Thyroid gland (tissue), 4 donors: ENCODE measurements around the gene SOX10. TPM values are rescaled to one million over a fixed set of nuclear protein-coding genes. Genes with fewer than 3 reads are reported as not detected.

ENCODE experiments used
- DNase-seq, 2 donors: peaks; one replicate each; pipeline ENCODE4 v3.0.0-alpha.2; 2019
- H3K27ac ChIP-seq, 3 donors: fragments of 200-600 bp; sonication (generic); 1 replicate in 2 of 3; 2 replicates in 1 of 3; pipeline ENCODE4 v1.5.1; 2016 to 2019; ENCODE audit warnings: mild to moderate bottlenecking in 1 of 3, moderate library complexity in 1 of 3
- H3K27me3 ChIP-seq: fragments of 200-600 bp; sonication (generic); one replicate; pipeline ENCODE4 v1.5.1; 2019
- H3K36me3 ChIP-seq, 2 donors: fragments of 200-600 bp; sonication (generic); one replicate each; pipeline ENCODE4 v1.5.1; 2016 to 2019
- H3K4me1 ChIP-seq, 2 donors: fragments of 200-600 bp; sonication (generic); one replicate each; pipeline ENCODE4 v1.5.1; 2017 to 2019
- H3K4me3 ChIP-seq, 3 donors: fragments of 200-600 bp; sonication (generic); replicated peaks in 1 of 3; 1 replicate in 2 of 3; 2 replicates in 1 of 3; pipeline ENCODE4 v1.5.1; 2016; ENCODE audit warnings: mild to moderate bottlenecking in 1 of 3
- H3K9me3 ChIP-seq: fragments of 200-600 bp; sonication (generic); one replicate; pipeline ENCODE4 v1.5.1; 2017
- CTCF ChIP-seq, 6 experiments: fragments of 200-600 bp in 3 of 6; fragments of 450-650 bp in 3 of 6; sonication (generic) in 3 of 6; IDR thresholded peaks; one replicate each; pipeline ENCODE4 v1.5.1; 2016 to 2019; ENCODE audit warnings: antibody characterized with exemption in 6 of 6, mild to moderate bottlenecking in 2 of 6, inconsistent platforms in 1 of 6, moderate library complexity in 1 of 6
- POLR2A ChIP-seq, 2 donors: fragments of 450-650 bp; IDR thresholded peaks; one replicate each; pipeline ENCODE4 v1.6.1; 2017; ENCODE audit warnings: antibody characterized with exemption in 2 of 2, mild to moderate bottlenecking in 2 of 2, moderate library complexity in 1 of 2
- WGBS, 2 donors: methylation state at CpG; one replicate each; pipeline ENCODE4 v1.1.5; 2017; 5-methylcytosine and 5-hydroxymethylcytosine counted together
- intact Hi-C: fragments of 100-400 bp; cut with DNase I; formaldehyde crosslinking; loops from one replicate; pipeline ENCODE4 v1.15.1; 2023
- total RNA-seq, 4 donors: library from RNA; depleted of rRNA; stranded (reverse); fragments of >200 nt; gene quantifications; one replicate each; pipeline ENCODE4 v1.2.3, GENCODE V29; 2016

SOX10 gene
- total RNA-seq, 4 donors from 2014 or later: 0.34 TPM; not detected in 3

GRCh38 chr22:37996515-37997246 lies 12.3 kb upstream of the SOX10 start:
- TF ChIP-seq CTCF (IDR thresholded peaks at IDR 0.05) (no peak), POLR2A (IDR thresholded peaks at IDR 0.05) (no peak)
- Histone ChIP-seq H3K9me3 (no peaks in the 10 kb centered on the region), H3K4me1 (no peaks in the 10 kb centered on the region), H3K36me3 (no peaks in the 10 kb centered on the region), H3K27ac (no peak overlapping the region), H3K4me3 (no peak overlapping the region), H3K27me3 (no peaks in the 10 kb centered on the region)
- 90 to 95% methylated on average over 7 of the region's 8 CpGs for WGBS, 2 donors
- no peak for DNase-seq
- intact Hi-C loops: no loop called here

GRCh38 chr22:37996079-37996478 lies 11.7 kb upstream of the SOX10 start:
- Histone ChIP-seq H3K9me3 (no peaks in the 10 kb centered on the region), H3K4me3 (no peak overlapping the region), H3K4me1 (no peaks in the 10 kb centered on the region), H3K27me3 (no peaks in the 10 kb centered on the region), H3K36me3 (no peaks in the 10 kb centered on the region), H3K27ac (no peak overlapping the region)
- TF ChIP-seq CTCF (IDR thresholded peaks at IDR 0.05): no peak
- TF ChIP-seq POLR2A (IDR thresholded peaks at IDR 0.05): no peak
- 45 to 68% methylated on average over 4 of the region's 4 CpGs for WGBS, 2 donors
- no peak for DNase-seq
- intact Hi-C loops: no loop called here

- DNase-seq: no peak
- Histone ChIP-seq H3K4me1 (no peaks in the 10 kb centered on the region), H3K9me3 (no peaks in the 10 kb centered on the region), H3K27ac (no peak overlapping the region), H3K36me3 (no peaks in the 10 kb centered on the region), H3K27me3 (no peaks in the 10 kb centered on the region), H3K4me3 (no peak overlapping the region)
- TF ChIP-seq CTCF (IDR thresholded peaks at IDR 0.05) (no peak), POLR2A (IDR thresholded peaks at IDR 0.05) (no peak)
- WGBS, 2 donors: 92 to 94% methylated on average over 4 of the region's 4 CpGs
- intact Hi-C loops: no loop called here
Observed at GRCh38 chr22:37995460-37995859, 11.1 kb upstream of the SOX10 start.

GRCh38 chr22:37994982-37995381 lies 10.6 kb upstream of the SOX10 start:
- intact Hi-C loops: no loop called here
- H3K27ac ChIP-seq: no peak overlapping the region
- WGBS, 2 donors: 89 to 93% methylated on average over 6 of the region's 6 CpGs

More at GRCh38 chr22:37994982-37995381, 10.6 kb upstream of the SOX10 start:
- Histone ChIP-seq H3K27me3 (no peaks in the 10 kb centered on the region), H3K4me1 (no peaks in the 10 kb centered on the region), H3K4me3 (no peak overlapping the region), H3K36me3 (no peaks in the 10 kb centered on the region), H3K9me3 (no peaks in the 10 kb centered on the region)
- DNase-seq: no peak
- TF ChIP-seq CTCF (IDR thresholded peaks at IDR 0.05): no peak
- no peak for TF ChIP-seq POLR2A (IDR thresholded peaks at IDR 0.05)
